ENCODE results near the gene GLUD2. TPM values are rescaled to one million over a fixed set of nuclear protein-coding genes. Genes with fewer than 3 reads are reported as not detected.

The GLUD2 gene
- polyA plus RNA-seq, 1 donor (not counting 4 experiments of a cell fraction or from before 2014, with no cell fraction given) = 1.5 TPM

- H3K4me1 ChIP-seq (ENCODE audit: control insufficient read depth, extremely low read depth, insufficient read depth, low read length) = no peaks in the 10 kb centered on the region
- H3K79me2 ChIP-seq (ENCODE audit: control insufficient read depth, insufficient read depth, low read length) = no peaks in the 10 kb centered on the region
- H3K4me2 ChIP-seq (ENCODE audit: control insufficient read depth, extremely low read depth, insufficient read depth, low read depth, low read length) = no peak overlapping the region
- no peaks in the 10 kb centered on the region for H3K36me3 ChIP-seq (ENCODE audit: control insufficient read depth in 2 of 2, extremely low read depth in 1 of 2, insufficient read depth in 2 of 2, low read length in 2 of 2)
- no peak overlapping the region for H2AFZ ChIP-seq (ENCODE audit: control insufficient read depth, low read length)
- H4K20me1 ChIP-seq (ENCODE audit: control insufficient read depth, extremely low read depth, insufficient read depth, low read length) = no peaks in the 10 kb centered on the region
- DNase-seq (ENCODE audit: low read depth, low spot score) (no peak), FAIRE-seq (no peak)
- dilution Hi-C loops (cut with MboI; ENCODE audit: extremely low pct_ligation_motif_present, low sequenced_read_pairs) = no loop called here
- H3K9me3 ChIP-seq (ENCODE audit: control insufficient read depth, low read depth, low read length) = no peaks in the 10 kb centered on the region
- H3K4me3 ChIP-seq (ENCODE audit: control insufficient read depth in 2 of 3, extremely low read depth in 1 of 3, insufficient read depth in 2 of 3, low read depth in 1 of 3, low read length in 3 of 3) = no peak overlapping the region
- H3K27ac ChIP-seq (ENCODE audit: control insufficient read depth, insufficient read depth, low read length) = no peak overlapping the region
- H3K27me3 ChIP-seq (ENCODE audit: control insufficient read depth, extremely low read depth, insufficient read depth, low read length) = no peaks in the 10 kb centered on the region
- TF ChIP-seq, protein P1, sequence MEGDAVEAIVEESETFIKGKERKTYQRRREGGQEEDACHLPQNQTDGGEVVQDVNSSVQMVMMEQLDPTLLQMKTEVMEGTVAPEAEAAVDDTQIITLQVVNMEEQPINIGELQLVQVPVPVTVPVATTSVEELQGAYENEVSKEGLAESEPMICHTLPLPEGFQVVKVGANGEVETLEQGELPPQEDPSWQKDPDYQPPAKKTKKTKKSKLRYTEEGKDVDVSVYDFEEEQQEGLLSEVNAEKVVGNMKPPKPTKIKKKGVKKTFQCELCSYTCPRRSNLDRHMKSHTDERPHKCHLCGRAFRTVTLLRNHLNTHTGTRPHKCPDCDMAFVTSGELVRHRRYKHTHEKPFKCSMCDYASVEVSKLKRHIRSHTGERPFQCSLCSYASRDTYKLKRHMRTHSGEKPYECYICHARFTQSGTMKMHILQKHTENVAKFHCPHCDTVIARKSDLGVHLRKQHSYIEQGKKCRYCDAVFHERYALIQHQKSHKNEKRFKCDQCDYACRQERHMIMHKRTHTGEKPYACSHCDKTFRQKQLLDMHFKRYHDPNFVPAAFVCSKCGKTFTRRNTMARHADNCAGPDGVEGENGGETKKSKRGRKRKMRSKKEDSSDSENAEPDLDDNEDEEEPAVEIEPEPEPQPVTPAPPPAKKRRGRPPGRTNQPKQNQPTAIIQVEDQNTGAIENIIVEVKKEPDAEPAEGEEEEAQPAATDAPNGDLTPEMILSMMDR (optimal IDR thresholded peaks at IDR 0.05 in 1 of 3, IDR thresholded peaks at IDR 0.05 in 1 of 3, conservative IDR thresholded peaks at IDR 0.05 in 1 of 3; ENCODE audit: extremely low read depth in 1 of 3, insufficient read depth in 2 of 3, low read length in 3 of 3) = no peak
- no peak for TF ChIP-seq EZH2 (IDR thresholded peaks at IDR 0.05; ENCODE audit: low read length)
- no peak overlapping the region for H3K9ac ChIP-seq (ENCODE audit: control insufficient read depth, extremely low read depth, insufficient read depth, low read length)
- no peaks in the 10 kb centered on the region for H3K9me1 ChIP-seq (ENCODE audit: control insufficient read depth, extremely low read depth, insufficient read depth, low read length)
Observed at GRCh38 chrX:121052122-121052521, 4.7 kb downstream of the GLUD2 start.

- FAIRE-seq = no peak
- dilution Hi-C loops (cut with MboI; ENCODE audit: extremely low pct_ligation_motif_present, low sequenced_read_pairs) = no loop called here
- no peak overlapping the region for H2AFZ ChIP-seq (ENCODE audit: control insufficient read depth, low read length)
Observed at GRCh38 chrX:121062289-121062688, 14.9 kb downstream of the GLUD2 start.

More at GRCh38 chrX:121062289-121062688, 14.9 kb downstream of the GLUD2 start:
- TF ChIP-seq EZH2 (IDR thresholded peaks at IDR 0.05; ENCODE audit: low read length) = no peak
- TF ChIP-seq, protein P1 (optimal IDR thresholded peaks at IDR 0.05 in 1 of 3, IDR thresholded peaks at IDR 0.05 in 1 of 3, conservative IDR thresholded peaks at IDR 0.05 in 1 of 3; ENCODE audit: extremely low read depth in 1 of 3, insufficient read depth in 2 of 3, low read length in 3 of 3) = no peak
- Histone ChIP-seq H3K9me3 (ENCODE audit: control insufficient read depth, low read depth, low read length) (no peaks in the 10 kb centered on the region), H3K4me2 (ENCODE audit: control insufficient read depth, extremely low read depth, insufficient read depth, low read depth, low read length) (no peak overlapping the region), H3K27me3 (ENCODE audit: control insufficient read depth, extremely low read depth, insufficient read depth, low read length) (no peaks in the 10 kb centered on the region), H3K4me3 (ENCODE audit: control insufficient read depth in 2 of 3, extremely low read depth in 1 of 3, insufficient read depth in 2 of 3, low read depth in 1 of 3, low read length in 3 of 3) (no peak overlapping the region), H3K4me1 (ENCODE audit: control insufficient read depth, extremely low read depth, insufficient read depth, low read length) (no peaks in the 10 kb centered on the region), H3K27ac (ENCODE audit: control insufficient read depth, insufficient read depth, low read length) (no peak overlapping the region), H3K36me3 (ENCODE audit: control insufficient read depth in 2 of 2, extremely low read depth in 1 of 2, insufficient read depth in 2 of 2, low read length in 2 of 2) (no peaks in the 10 kb centered on the region), H4K20me1 (ENCODE audit: control insufficient read depth, extremely low read depth, insufficient read depth, low read length) (no peaks in the 10 kb centered on the region), H3K9me1 (ENCODE audit: control insufficient read depth, extremely low read depth, insufficient read depth, low read length) (no peaks in the 10 kb centered on the region), H3K79me2 (ENCODE audit: control insufficient read depth, insufficient read depth, low read length) (no peaks in the 10 kb centered on the region), H3K9ac (ENCODE audit: control insufficient read depth, extremely low read depth, insufficient read depth, low read length) (no peak overlapping the region)
- DNase-seq (ENCODE audit: low read depth, low spot score) = no peak
